EH (cell line): ENCODE data around the gene ATXN7L3B.
A peak's percentile ranks its signal among the peaks of the same experiment; 100 is the strongest.
"Not testable (repeated sequence)": the region's sequence is repeated elsewhere in the genome, so short reads cannot be mapped to it uniquely, and the experiment has no call there.

Experiments
- DNase-seq: peaks from one replicate; pipeline ENCODE4 v3.0.0-alpha.2; 2015; ENCODE audit warnings: low read depth

The ATXN7L3B gene, protein sequence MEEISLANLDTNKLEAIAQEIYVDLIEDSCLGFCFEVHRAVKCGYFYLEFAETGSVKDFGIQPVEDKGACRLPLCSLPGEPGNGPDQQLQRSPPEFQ

DNA sequence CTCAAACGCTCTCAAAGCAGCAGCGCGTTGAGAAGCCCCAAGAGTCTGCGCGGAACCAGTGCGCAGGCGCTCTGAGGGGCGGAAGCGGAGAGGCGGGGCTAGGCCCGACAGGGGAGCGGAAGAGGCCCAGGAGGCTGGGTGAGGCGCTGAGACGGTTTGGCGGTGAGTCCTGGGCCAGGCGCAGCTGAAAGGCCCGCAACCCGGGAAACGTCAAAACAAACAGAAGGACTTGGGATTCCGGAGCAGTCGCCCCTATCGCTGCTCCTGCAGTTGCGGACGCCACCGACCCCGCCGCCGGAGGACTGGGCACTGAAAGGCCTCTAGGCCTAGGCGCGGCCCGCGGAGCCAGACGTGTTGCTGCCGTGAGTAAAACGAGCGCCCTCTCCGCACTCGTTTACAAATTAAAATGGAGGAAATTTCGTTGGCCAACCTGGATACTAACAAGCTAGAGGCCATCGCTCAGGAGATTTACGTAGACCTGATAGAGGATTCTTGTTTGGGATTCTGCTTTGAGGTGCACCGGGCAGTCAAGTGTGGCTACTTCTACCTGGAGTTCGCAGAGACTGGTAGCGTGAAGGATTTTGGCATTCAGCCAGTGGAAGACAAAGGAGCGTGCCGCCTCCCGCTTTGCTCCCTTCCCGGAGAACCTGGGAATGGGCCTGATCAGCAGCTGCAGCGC is at the start of gene ATXN7L3B:
ATXN7L3B (plus strand) TSS at position 129 of the 679 bp plus-strand sequence; CDS start at position 407, 278 bp downstream.
- DNase-seq: peak; percentile 95

DNA sequence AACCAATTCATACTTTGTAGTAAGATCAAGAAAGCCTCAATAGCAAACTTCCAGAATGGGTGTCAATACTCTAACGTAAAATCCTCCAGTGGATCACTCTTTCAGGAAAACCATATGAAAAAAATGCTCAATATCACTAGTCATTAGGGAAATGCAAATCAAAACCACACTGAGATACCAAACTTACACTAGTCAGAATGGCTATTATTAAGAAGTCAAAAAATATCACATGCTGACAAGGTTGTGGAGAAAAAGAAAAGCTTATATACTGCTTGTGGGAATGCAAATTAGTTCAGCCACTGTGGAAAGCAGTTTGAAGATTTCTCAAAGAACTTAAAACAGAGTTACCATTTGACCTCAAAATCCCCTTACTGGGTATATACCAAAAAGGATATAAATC is 49.5 kb upstream of the ATXN7L3B start:
- DNase-seq: no peak

DNA sequence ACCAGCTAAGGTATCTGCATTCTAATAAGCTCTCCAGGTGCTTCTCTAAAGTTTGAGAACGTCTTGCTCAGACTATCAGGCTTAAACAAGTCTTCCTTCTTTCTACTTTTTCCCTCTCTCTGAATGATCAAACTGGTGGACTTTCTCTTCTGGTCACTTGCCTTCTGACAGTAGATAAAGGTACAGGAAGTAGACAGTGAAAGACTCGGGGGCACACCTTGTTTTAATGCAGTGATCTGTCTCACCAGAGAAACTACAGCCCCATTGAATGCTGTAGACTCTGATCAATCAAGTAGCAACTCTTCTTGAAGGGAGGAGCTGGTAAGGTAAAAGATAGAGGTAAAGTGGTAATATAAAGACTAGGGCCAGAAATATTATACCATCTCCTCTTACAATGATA is 48.1 kb upstream of the ATXN7L3B start:
- DNase-seq: no peak

DNA sequence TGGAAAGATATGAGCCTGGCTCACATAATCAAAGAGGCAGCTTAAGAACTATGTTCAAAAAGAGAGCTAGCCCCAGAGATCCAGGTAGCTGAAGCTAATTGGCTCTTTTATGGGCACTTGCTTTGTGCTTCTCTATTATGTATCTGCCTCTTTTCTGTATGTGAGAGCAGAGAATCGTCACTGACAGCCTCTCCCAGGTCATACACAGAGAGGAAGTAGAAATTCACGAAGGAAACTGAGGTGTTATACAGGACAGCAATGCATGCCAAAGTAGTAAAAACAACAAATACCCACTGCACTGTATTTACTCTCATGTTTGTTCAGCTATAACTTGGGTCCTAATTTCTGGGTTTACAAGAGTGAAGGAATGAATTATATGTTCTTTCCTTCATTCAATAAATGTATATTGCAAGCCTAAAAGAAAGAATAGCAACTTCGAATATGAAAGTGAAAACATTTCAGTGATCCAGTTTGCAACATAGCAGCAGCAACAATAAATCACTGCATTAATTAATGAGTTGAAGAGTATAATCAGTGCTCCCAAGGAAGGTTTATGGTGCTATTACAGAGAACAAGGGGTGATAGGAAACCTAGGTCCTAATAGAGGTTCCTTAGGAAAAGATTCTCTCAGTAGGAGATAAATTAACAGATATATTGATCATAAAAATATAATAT is 47.1 kb upstream of the ATXN7L3B start:
- no peak for DNase-seq

DNA sequence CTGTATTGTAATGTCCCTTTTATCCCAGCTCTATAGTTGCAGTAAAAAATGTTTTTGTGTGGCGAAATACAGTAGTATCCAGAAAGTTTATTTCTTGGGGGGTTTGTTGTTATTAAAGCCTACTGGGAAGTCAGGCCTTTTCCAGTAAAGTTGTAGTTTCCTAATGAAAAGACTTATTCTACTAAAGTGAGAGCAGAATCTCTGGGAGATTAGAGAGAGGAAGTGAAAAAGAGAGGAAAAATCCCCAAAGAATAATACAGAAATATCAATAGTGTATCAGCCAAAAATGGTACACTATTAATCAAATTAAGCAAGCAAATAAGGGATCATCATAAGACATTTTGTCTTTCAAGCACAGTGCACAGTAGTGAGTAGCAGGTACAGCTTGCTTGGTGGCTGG is 46.3 kb upstream of the ATXN7L3B start:
- DNase-seq: no peak

DNA sequence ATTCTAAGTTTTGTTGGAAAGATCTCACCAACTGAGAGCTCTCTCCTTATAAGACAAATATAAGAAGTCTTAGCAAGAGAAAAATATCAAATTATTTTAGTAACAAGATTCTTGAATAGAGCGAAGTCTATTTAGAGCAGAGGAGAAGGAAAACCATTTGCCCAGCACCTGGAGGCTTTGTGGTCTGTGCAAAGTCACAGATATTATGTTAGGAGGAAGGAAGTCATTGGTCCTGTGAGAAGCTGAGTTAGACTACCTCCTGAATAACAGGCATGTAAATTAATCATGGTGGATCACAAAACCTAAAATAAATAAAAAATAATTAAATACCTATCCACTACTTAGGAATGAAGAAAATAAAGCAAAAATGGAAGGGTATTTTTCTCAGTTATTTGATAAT is 38.4 kb upstream of the ATXN7L3B start:
- DNase-seq: no peak

DNA sequence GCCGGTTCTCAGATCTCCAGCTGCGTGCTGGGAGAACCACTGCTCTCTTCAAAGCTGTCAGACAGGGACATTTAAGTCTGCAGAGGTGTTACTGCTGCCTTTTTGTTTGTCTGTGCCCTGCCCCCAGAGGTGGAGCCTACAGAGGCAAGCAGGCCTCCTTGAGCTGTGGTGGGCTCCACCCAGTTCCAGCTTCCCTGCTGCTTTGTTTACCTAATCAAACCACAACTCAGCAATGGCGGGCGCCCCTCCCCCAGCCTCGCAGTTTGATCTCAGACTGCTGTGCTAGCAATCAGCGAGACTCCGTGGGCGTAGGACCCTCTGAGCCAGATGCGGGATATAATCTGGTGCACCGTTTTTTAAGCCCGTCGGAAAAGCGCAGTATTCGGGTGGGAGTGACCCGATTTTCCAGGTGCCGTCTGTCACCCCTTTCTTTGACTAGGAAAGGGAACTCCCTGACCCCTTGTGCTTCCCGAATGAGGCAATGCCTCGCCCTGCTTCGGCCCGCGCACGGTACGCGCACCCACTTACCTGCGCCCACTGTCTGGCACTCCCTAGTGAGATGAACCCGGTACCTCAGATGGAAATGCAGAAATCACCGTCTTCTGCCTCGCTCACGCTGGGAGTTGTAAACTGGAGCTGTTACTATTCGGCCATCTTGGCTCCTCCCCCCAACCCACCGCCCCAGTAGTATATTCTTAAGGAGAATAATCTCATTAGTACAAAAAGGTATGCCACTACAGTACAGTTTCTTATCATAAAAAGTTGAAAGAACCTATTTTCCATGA is 28.6 kb upstream of the ATXN7L3B start:
- DNase-seq: not testable (repeated sequence)

DNA sequence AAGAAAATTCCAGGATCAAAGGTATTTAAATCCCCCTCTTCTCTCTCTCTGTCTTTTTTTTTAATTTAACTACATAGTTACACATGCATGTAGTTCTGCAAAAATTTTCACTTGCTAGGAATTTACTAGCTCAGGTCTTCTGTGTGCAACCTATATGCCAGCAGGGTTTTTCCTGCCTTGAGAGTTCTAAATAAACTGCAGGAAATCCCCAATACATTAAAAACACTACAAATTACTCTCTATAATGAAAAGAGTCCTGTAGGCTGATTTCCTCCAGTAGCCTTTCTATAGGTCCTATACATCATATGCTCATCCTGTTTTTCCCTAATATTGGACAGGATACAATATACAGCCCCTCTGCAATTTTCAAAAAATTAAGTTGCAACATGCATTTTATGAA is 27.7 kb upstream of the ATXN7L3B start:
- DNase-seq: no peak

DNA sequence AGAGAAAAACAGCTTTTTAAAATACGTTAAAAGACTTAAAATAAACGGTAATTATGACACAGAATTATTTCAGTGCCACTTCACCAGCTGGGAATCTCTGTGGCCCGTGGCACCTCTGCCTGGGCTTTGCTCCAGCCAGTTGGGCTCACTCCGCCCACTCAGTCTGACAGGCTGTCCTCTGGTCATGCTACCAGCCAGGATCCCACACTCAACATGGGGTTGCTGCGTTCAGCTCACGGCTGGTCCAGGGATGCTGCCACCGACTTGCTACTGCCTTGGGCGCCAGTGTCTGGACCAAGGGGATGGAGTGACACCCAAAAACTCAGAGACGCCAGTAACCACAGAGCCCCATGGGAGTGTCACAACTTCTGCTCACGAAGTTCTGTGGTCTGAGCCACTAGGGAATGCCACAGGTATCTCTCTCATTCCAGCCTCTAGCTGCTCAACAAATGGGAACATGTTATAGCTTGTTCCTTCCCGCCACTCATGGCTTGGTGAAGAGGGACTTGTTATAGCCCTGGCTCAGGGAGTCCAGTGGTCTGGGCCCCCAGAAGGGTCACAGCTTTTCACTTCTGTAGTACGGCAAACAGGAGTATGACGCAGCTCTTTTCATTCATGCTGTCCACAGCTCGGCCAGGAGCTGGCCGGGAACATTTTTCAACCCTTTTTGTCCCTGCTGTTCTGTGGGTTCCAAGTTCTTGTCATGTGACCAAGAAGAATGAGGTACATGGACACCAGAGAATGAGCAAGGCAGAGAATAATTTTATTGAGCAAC is 23.4 kb upstream of the ATXN7L3B start:
- no peak for DNase-seq

DNA sequence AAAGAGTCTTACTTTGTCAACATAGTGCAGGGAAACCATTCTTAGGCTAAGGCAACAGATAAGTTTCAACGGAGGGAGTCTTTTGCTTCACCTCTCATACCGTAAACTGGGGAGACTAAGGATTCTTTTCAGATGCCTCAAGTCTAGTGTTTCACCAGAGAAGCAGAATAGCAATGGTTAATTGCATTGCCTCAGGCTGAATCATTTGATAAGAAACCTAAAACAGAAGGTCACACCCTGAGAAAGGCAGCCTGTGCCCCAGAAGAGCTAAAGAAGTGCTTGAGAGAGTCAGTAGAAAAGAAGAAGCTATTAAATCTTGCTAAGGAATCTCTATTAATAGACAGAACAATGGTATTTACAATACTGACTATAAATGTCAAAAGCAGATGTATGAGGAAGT is 21.8 kb upstream of the ATXN7L3B start:
- no peak for DNase-seq

DNA sequence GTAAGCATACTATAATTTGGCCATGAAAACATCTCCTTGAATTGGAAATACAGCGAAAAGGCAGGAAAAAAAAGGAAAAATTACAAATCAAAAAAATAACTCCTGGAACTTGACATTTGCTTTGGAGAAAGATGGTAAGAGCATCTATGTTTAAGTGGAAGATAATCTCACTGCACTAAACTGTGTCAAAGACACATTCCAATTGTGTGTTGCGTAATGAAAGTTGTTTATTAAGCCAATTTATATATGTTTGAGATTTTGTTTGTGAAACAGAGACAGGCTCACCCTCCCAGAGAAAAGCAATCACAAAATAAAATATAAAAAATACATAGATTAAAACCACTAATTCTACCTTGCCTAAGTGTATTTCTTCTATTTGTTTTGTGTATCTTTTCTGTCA is 11.1 kb upstream of the ATXN7L3B start:
- DNase-seq: no peak

DNA sequence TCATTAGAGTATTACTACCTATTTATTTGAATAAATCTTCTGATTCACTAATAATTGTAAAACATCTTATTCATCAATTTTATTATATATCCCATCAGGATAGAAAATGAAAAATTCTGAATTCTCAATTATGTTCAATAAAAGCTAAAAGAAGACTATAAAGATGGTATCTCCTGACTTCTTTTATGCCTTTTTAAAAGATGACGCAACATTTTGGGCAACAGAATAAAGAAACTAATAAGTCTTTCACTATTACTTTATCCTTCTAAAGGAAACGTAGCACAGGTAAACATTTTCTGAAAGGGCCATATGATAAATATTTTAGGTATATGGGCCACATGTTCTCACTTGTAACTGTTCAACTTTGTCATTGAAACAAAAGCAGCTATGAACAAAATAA is 10.1 kb upstream of the ATXN7L3B start:
- DNase-seq: no peak

DNA sequence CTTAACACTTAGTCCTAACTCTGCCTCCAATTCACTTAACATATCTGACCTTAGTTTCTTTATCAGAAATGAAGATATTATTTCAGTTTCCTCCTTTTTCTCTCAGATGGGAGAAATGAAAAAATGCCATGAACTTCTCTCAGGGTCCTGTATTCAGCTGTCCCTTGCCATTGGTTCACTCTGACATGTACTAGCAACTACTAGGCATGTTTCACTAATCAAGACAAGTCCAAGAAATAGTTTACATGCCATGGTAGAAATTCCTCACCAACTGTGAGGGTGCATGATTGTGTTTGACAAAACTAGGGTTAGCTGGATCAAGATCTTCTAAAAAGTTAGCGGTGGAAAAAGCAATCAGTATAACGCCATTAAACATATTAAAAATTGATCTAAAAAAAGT is 7.0 kb upstream of the ATXN7L3B start:
- DNase-seq: no peak

DNA sequence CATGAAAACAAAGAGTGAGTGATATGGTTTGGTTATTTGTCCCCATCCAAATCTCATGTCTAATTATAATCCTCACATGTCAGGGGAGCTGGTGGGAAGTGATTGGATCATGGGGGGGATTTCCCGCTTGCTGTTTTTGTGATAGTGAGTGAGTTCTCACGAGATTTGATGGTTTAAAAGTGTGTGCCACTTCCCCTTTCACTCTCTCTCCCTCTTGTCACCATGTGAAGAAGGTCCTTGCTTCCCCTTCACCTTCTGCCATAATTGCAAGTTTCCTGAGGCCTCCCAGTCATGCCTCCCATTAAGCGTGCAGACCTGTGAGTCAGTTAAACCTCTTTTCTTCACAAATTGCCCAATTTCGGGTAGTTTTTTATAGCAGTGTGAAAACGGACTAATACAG is 2.1 kb upstream of the ATXN7L3B start:
- no peak for DNase-seq

DNA sequence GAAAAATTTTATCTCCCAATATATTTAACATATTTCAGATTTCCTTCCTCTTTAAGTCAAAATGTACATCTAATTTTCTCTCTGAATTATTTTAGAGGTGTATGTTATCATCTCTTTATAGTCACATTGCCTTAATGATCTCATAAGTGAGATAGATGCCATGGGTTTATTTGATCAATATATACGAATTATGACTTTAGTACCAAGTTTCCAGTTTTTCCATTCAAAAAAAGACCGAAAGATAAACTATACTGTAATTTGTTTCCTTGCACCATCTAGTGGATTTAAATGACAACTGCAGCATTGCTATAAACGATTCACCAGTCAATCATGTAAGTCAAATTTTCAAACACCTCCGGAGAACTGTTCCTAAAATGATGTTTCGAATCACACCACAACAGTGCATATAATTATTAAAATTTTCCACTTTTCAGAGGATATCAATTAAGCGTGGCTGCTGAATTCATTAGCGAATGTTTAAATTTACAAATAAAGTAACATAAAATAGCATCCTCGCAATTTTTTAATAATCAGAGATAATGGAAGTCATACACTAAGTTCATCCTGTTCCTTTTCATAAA is 419 bp upstream of the ATXN7L3B start:
- peak; percentile 70 for DNase-seq

DNA sequence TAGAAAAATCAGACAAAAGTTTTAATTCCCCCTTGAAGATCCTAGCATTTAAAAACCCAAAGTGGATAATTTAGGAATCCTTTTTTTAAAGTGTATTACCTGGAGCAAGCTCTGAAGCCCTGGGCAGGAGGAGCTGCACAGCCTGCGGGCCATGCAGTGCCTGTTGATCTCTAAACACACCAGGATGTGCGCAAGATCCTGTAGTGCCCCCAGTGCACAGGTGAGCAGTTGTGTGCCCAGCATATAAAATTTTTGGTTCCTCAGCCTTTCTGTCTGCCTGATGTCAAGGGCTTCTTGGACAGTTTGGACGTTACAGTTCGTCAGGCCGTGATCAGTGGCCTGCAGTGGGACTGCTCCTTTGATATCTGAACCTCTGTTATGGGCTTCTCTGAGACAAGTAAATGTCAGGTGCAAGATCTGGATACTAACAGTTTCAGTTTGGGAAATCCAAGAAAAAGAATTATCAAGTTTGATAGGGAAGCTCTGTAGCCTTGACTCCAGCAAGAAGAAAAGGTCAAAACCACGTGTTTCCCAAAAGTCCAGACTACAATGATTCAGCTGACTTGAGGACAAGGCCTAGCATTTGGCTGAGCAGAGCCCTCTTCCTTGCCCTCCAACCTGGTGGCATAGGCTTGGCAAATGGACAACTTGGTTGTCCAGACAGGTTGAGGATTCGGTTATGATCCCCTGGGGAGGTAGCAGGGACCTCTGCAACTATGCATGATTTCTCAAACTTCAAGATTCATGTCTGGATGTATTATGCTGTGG is 1.0 kb downstream of the ATXN7L3B start:
- DNase-seq: peak; percentile 16

DNA sequence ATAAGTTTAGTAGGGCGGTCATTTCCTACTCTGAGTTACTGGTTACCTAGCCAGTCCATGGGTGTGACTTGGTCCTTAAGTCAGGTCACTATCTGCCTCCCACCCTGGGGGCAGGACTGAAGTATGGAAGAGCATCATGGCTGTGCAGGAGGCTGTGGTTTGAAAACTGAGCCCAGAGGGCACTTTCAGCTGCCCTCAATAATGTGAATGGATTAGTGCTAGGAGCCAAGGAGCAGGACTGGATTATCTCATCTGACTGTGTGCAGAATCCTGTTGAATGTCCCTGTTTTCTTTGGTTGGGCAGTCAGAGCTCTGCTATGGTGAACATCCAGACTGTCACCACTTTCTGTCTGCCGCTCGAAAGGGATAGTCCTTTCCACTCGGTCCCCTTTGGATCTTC is 1.6 kb downstream of the ATXN7L3B start:
- peak; percentile 3 for DNase-seq

DNA sequence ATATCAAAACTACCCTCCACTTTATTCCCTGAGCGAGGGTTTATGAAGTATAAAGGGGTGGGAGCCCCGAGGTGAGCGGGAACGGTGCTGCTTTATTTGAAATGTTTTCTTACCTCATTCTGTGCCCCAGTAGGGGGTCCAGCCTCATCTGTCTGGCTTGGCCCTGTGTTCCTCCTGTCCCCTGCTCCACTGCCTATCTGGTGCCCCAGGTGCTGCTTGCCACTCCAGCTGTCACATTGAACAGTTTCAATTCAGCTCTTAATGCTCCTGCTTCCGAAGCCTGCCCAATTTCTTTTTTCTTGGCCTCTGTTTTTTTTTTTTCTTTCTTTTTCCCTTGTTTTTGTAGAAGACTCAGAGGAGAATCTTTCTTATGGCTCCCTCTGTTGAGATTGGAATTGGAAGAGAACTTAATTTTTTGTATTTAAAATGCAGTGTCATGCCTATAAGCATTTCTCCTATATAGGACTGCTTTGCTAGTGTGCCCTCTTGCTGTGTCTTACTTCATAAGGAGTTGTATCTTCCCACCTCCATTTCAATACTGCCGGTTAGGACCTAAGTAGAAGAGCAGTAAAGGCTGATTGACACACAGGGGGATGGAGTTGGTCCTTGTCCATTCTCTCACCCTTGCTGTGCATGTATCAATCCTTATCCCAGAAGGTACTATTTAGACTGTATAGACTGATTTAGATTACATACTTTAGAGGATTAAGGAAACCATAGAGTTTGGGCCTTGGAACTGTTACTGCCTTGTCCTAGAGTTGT is 2.3 kb downstream of the ATXN7L3B start:
- peak; percentile 1 for DNase-seq

DNA sequence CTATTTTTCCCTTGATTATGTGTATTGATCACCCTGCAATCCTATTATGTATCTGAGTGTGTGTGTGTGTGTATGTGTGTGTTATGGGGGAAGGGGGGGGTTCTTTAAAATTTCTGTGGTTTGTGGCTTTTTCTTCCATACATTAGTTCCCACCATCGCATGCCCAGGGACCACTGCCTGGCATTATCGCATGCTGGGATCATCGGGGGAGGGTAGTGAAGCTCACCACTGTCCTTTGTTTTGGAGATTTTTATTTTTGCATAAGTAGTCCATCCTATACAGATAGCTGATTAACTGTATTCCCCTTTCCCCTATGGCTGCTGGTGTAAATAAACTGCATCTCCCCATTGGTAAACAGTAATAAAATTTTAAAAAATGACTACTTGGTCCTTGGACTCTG is 3.4 kb downstream of the ATXN7L3B start:
- no peak for DNase-seq

DNA sequence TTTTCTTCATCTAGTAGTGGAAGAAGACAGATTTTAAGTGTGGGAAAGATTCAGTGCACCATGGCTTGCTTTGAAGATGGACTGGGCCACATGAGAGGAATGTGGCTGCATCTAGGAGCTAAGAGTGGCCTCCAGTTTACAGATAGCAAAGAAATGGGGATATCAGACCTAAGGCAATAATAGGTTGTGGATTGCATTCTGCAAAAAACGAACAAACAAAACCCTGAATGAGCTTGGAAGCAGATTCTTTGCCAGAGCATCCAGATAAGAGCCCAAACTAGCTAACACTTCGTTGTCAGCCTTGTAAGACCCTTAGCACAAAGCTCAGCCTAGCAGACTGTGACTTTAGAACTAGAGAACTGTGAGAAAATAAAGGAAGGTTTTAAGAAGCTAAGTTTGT is 9.6 kb downstream of the ATXN7L3B start:
- DNase-seq: no peak
